Endothelial cell of umbilical vein (primary cell): ENCODE results near the gene FGD5. TPM values are rescaled to one million over a fixed set of nuclear protein-coding genes. Genes with fewer than 3 reads are reported as not detected.

Experiments
- BruUV-seq: library from RNA; stranded (reverse); fragments of 400-500 nt; replicated peaks from 2 replicates; lab custom pipeline; 2021; lab: Mats Ljungman, UMichigan
- CTCF ChIA-PET: fragments of 300-600, 350-600 bp; sonication (Branson Sonifier 250); formaldehyde crosslinking; loops from one replicate; lab custom pipeline; 2021; ENCODE audit warnings: antibody characterized with exemption, inconsistent platforms; lab: Charles Lee
- POLR2A ChIA-PET: fragments of 300-600, 350-600 bp; sonication (Branson Sonifier 250); formaldehyde crosslinking; loops from one replicate; lab custom pipeline; 2021; ENCODE audit warnings: antibody characterized with exemption, inconsistent platforms; lab: Charles Lee
- DNase-seq: peaks from one replicate; pipeline ENCODE4 v3.0.0-alpha.2; 2011; ENCODE audit warnings: low read depth, low spot score
- FAIRE-seq: peaks from 2 replicates; lab custom pipeline; 2011; peaks lifted over from hg19 to GRCh38; lab: Jason Lieb, UNC
- H2AFZ ChIP-seq: 2 replicates; pipeline ENCODE4 v1.6.0; 2012; ENCODE audit warnings: low read depth, low read length, control low read depth, inconsistent platforms
- H3K27ac ChIP-seq: 2 replicates; pipeline ENCODE4 v1.5.1; 2011; ENCODE audit warnings: low read depth, mild to moderate bottlenecking, control low read depth, low read length, moderate library complexity; ENCODE audit not compliant: insufficient read depth
- H3K27me3 ChIP-seq, 2 experiments: 2 replicates each; pipeline versions ENCODE4 v1.6.0 to v1.6.1; 2011; ENCODE audit warnings: low read length in 2 of 2, mixed read lengths in 1 of 2; ENCODE audit not compliant: control insufficient read depth in 2 of 2, insufficient read depth in 2 of 2
- H3K36me3 ChIP-seq, 2 experiments: 2 replicates in 1 of 2; 3 replicates in 1 of 2; pipeline ENCODE4 v1.5.1; 2011; ENCODE audit warnings: low read length in 2 of 2, mild to moderate bottlenecking in 1 of 2, moderate library complexity in 1 of 2; ENCODE audit not compliant: control insufficient read depth in 2 of 2, insufficient read depth in 2 of 2; ENCODE audit errors: extremely low read depth in 1 of 2
- H3K4me1 ChIP-seq: 3 replicates; pipeline ENCODE4 v1.5.1; 2011; ENCODE audit warnings: mild to moderate bottlenecking, low read length; ENCODE audit not compliant: control insufficient read depth, insufficient read depth; ENCODE audit errors: extremely low read depth
- H3K4me2 ChIP-seq: 2 replicates; pipeline ENCODE4 v1.6.1; 2011; ENCODE audit warnings: low read length, control low read depth, mixed read lengths; ENCODE audit not compliant: insufficient read depth
- H3K4me3 ChIP-seq, 3 experiments: fragments of 200-600 bp in 1 of 3; sonication (generic), shearing (Covaris generic) in 1 of 3; replicated peaks in 1 of 3; 2 replicates each; pipeline ENCODE4 v1.5.1; 2011 to 2016; ENCODE audit warnings: control low read depth in 3 of 3, low read length in 3 of 3, mild to moderate bottlenecking in 2 of 3, inconsistent platforms in 1 of 3, low read depth in 1 of 3, moderate library complexity in 1 of 3; ENCODE audit not compliant: insufficient read depth in 1 of 3
- H3K79me2 ChIP-seq: 2 replicates; pipeline ENCODE4 v1.6.0; 2012; ENCODE audit warnings: low read length, inconsistent platforms; ENCODE audit not compliant: control insufficient read depth, insufficient read depth
- H3K9ac ChIP-seq: replicated peaks from 2 replicates; pipeline ENCODE3; 2011; ENCODE audit warnings: low read length, control low read depth; ENCODE audit not compliant: insufficient read depth; ENCODE audit errors: extremely low read depth
- H3K9me1 ChIP-seq: replicated peaks from 3 replicates; pipeline ENCODE4 v1.6.0; 2011; ENCODE audit warnings: mild to moderate bottlenecking, low read length; ENCODE audit not compliant: control insufficient read depth, insufficient read depth; ENCODE audit errors: extremely low read depth
- H3K9me3 ChIP-seq: replicated peaks from 2 replicates; pipeline ENCODE4 v1.5.1; 2012; ENCODE audit warnings: low read length, inconsistent platforms; ENCODE audit not compliant: control insufficient read depth, insufficient read depth
- H4K20me1 ChIP-seq: replicated peaks from 2 replicates; pipeline ENCODE3; 2011; ENCODE audit warnings: mild to moderate bottlenecking, low read length; ENCODE audit not compliant: control insufficient read depth, insufficient read depth; ENCODE audit errors: extremely low read depth
- FOS ChIP-seq: IDR thresholded peaks from 2 replicates; pipeline ENCODE4 v1.6.1; 2011; ENCODE audit warnings: mild to moderate bottlenecking, low read length, moderate library complexity, borderline replicate concordance; ENCODE audit not compliant: insufficient read depth
- GATA2 ChIP-seq: IDR thresholded peaks from 2 replicates; pipeline ENCODE4 v1.7.0; 2011; ENCODE audit warnings: low read depth, mild to moderate bottlenecking, moderate library complexity, mixed read lengths, low read length; ENCODE audit not compliant: insufficient read length, insufficient read depth
- JUN ChIP-seq: IDR thresholded peaks from 2 replicates; pipeline ENCODE4 v1.6.1; 2011; ENCODE audit warnings: borderline replicate concordance, low read depth; ENCODE audit not compliant: insufficient read length, insufficient read depth
- MYC ChIP-seq: IDR thresholded peaks from one replicate; pipeline ENCODE4 v1.6.1; 2011; ENCODE audit warnings: mild to moderate bottlenecking, low read depth, low read length
- POLR2A ChIP-seq: IDR thresholded peaks from 2 replicates; pipeline ENCODE4 v1.6.1; 2012; ENCODE audit warnings: low read depth, mild to moderate bottlenecking, control low read depth, low read length
- POLR2AphosphoS5 ChIP-seq: IDR thresholded peaks from 2 replicates; pipeline ENCODE4 v1.6.1; 2012; ENCODE audit warnings: low read depth, mild to moderate bottlenecking, control low read depth, low read length, moderate library complexity; ENCODE audit not compliant: insufficient read depth
- dilution Hi-C: fragments of 300-500 bp; cut with MboI; formaldehyde crosslinking; loops from one replicate; pipeline ENCODE4 v1.15.0; 2019; ENCODE audit warnings: low sequenced_read_pairs; ENCODE audit not compliant: extremely low pct_ligation_motif_present
- intact Hi-C: fragments of 100-400 bp; cut with micrococcal nuclease; formaldehyde crosslinking; loops from one replicate; pipeline ENCODE4 v1.10.0; 2022
- polyA plus RNA-seq, 4 experiments: library from polyadenylated mRNA; depleted of rRNA in 3 of 4; stranded (reverse) in 3 of 4; unstranded in 1 of 4; fragments of >200 nt; gene quantifications; 2 replicates each; pipeline versions ENCODE4 v1.2.1 to v1.2.3, GENCODE V29; 2011 to 2012; ENCODE audit warnings: missing spikeins in 1 of 4
- total RNA-seq: library from RNA; stranded (reverse); gene quantifications from 2 replicates; pipeline ENCODE4 v1.2.3, GENCODE V29; 2021
- TF ChIP-seq, protein P1 (sequence below), 2 donors: IDR thresholded peaks; 1 replicate in 1 of 2; 2 replicates in 1 of 2; pipeline ENCODE4 v1.5.1; 2011; ENCODE audit warnings: low read length in 2 of 2, mild to moderate bottlenecking in 2 of 2, moderate library complexity in 2 of 2, control low read depth in 1 of 2, inconsistent platforms in 1 of 2, low read depth in 1 of 2; ENCODE audit not compliant: insufficient read depth in 1 of 2; ENCODE audit errors: extremely low read depth in 1 of 2
- TF ChIP-seq, protein P2 (sequence below): IDR thresholded peaks from 2 replicates; pipeline ENCODE4 v1.6.1; 2011; ENCODE audit not compliant: insufficient read depth, insufficient read length

The FGD5 gene
- total and polyA plus RNA-seq, 2 donors (not counting 3 experiments of a cell fraction or from before 2014, with no cell fraction given), result 49.6 to 134 TPM

DNA sequence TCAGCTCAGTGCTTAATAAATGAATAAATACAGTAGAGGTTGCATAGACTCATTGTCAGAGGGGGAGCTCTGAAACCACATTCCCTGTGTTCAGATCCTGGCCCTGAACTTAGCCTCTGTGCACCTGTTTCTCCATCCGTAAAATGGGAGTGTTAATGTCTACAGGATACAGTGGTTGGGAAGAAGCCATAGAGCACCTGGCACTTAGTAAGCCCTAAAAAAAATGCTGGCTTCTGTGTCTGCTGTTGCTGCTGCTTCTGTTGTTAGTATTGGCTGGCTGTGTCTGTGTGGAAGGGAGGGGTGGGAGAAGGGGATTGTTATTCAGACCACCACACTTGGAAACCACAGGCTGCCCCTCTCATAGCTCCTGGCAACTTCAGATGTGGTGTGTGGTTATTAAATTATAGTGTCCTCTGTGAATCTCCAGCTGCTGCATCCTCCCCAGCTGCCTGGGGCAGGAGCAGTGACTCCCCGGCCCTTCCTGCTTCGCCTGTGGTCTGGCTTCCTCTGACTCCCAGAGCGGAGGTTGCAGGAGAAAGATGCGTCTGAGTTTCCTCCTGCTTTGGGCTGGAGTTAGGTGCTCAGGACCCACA lies 31.0 kb downstream of the FGD5 start:
- H3K4me1 ChIP-seq, result peaks cover 23% of the 10 kb centered on the region
- no TSS peak for BruUV-seq
- H3K9me3 ChIP-seq, result no peaks in the 10 kb centered on the region
- TF ChIP-seq POLR2A (no peak), FOS (no peak), MYC (no peak), GATA2 (no peak), POLR2AphosphoS5 (no peak), JUN (no peak)
- TF ChIP-seq, protein P1, sequence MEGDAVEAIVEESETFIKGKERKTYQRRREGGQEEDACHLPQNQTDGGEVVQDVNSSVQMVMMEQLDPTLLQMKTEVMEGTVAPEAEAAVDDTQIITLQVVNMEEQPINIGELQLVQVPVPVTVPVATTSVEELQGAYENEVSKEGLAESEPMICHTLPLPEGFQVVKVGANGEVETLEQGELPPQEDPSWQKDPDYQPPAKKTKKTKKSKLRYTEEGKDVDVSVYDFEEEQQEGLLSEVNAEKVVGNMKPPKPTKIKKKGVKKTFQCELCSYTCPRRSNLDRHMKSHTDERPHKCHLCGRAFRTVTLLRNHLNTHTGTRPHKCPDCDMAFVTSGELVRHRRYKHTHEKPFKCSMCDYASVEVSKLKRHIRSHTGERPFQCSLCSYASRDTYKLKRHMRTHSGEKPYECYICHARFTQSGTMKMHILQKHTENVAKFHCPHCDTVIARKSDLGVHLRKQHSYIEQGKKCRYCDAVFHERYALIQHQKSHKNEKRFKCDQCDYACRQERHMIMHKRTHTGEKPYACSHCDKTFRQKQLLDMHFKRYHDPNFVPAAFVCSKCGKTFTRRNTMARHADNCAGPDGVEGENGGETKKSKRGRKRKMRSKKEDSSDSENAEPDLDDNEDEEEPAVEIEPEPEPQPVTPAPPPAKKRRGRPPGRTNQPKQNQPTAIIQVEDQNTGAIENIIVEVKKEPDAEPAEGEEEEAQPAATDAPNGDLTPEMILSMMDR (IDR thresholded peaks at IDR 0.05; ENCODE audit: extremely low read depth in 1 of 2, insufficient read depth in 1 of 2, low read depth in 1 of 2, low read length in 2 of 2), result no peak
- TF ChIP-seq, protein P2, sequence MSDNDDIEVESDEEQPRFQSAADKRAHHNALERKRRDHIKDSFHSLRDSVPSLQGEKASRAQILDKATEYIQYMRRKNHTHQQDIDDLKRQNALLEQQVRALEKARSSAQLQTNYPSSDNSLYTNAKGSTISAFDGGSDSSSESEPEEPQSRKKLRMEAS, result no peak
- H4K20me1 ChIP-seq, result no peaks in the 10 kb centered on the region
- intact Hi-C loops (loop anchor here (5.0 kb wide), 1 partner anchor 177 kb away; no protein-coding TSS in a partner anchor), dilution Hi-C loops (loop anchor here (10.0 kb wide), 1 partner anchor 65 kb away; no protein-coding TSS in a partner anchor)
- H3K27me3 ChIP-seq, result no peaks in the 10 kb centered on the region
- H3K9me1 ChIP-seq, result no peaks in the 10 kb centered on the region
- H3K79me2 ChIP-seq, result peaks cover 86% of the 10 kb centered on the region
- H2AFZ ChIP-seq, result no peak overlapping the region
- no peak overlapping the region for H3K9ac ChIP-seq
- no peak for DNase-seq
- ChIA-PET POLR2A (no interaction called here), CTCF (interaction anchor here (1.1 to 4.9 kb wide), 4 partner anchors 13 to 58 kb away, joined by 3 to 26 read pairs (median 6); no protein-coding TSS in a partner anchor)
- no peak overlapping the region for H3K4me3 ChIP-seq
- H3K4me2 ChIP-seq, result peak overlapping the region; percentile 6
- H3K27ac ChIP-seq, result no peak overlapping the region
- FAIRE-seq, result peak; percentile 81
- no peaks in the 10 kb centered on the region for H3K36me3 ChIP-seq
